Activated CD4-positive, alpha-beta T cell treated with anti-CD3 and anti-CD28 coated beads, Interleukin-2, amount 50 U/mL, for 4 hours (primary cell): ENCODE data around the gene IL18RAP.

ENCODE experiments used
- DNase-seq, 2 experiments: peaks; one replicate each; pipeline ENCODE4 v3.0.0-alpha.2; 2020

Gene IL18RAP

GRCh38 chr2:102424754-102425153, 1.8 kb downstream of the IL18RAP start:
- no peak for DNase-seq

- DNase-seq: no peak
Measured at GRCh38 chr2:102425441-102426132, 2.6 kb downstream of the IL18RAP start.

GRCh38 chr2:102427249-102427648, 4.3 kb downstream of the IL18RAP start:
- DNase-seq: no peak

- DNase-seq: no peak
Measured at GRCh38 chr2:102428573-102428972, 5.6 kb downstream of the IL18RAP start.

- no peak for DNase-seq
Measured at GRCh38 chr2:102432386-102432785, 9.4 kb downstream of the IL18RAP start.

- no peak for DNase-seq
Measured at GRCh38 chr2:102433973-102434654, 11.2 kb downstream of the IL18RAP start.

- DNase-seq: no peak
Measured at GRCh38 chr2:102434655-102435381, 11.9 kb downstream of the IL18RAP start.

GRCh38 chr2:102435741-102436140, 12.8 kb downstream of the IL18RAP start:
- no peak for DNase-seq

- no peak for DNase-seq
Measured at GRCh38 chr2:102436323-102436722, 13.4 kb downstream of the IL18RAP start.

- DNase-seq: no peak
Measured at GRCh38 chr2:102437122-102437521, 14.2 kb downstream of the IL18RAP start.

GRCh38 chr2:102438111-102438510, 15.2 kb downstream of the IL18RAP start:
- DNase-seq: no peak

- DNase-seq: no peak
Measured at GRCh38 chr2:102438578-102438977, 15.6 kb downstream of the IL18RAP start.

- DNase-seq: no peak
Measured at GRCh38 chr2:102439065-102439695, 16.2 kb downstream of the IL18RAP start.

- DNase-seq: peak; percentile 32 to 41
Measured at GRCh38 chr2:102442967-102443828, 20.2 kb downstream of the IL18RAP start.

- DNase-seq: no peak
Measured at GRCh38 chr2:102444233-102444632, 21.3 kb downstream of the IL18RAP start.

GRCh38 chr2:102446936-102447335, 24.0 kb downstream of the IL18RAP start:
- no peak for DNase-seq

- DNase-seq: peak; percentile 67 to 72
Measured at GRCh38 chr2:102449370-102449974, 26.5 kb downstream of the IL18RAP start.

GRCh38 chr2:102451968-102452367, 29.0 kb downstream of the IL18RAP start:
- DNase-seq: no peak

GRCh38 chr2:102453501-102453900, 30.5 kb downstream of the IL18RAP start:
- DNase-seq: no peak

GRCh38 chr2:102455061-102455670, 32.2 kb downstream of the IL18RAP start:
- DNase-seq: no peak

- no peak for DNase-seq
Measured at GRCh38 chr2:102460467-102460866, 37.5 kb downstream of the IL18RAP start.

- no peak for DNase-seq
Measured at GRCh38 chr2:102461188-102461587, 38.2 kb downstream of the IL18RAP start.
